HG03280 (cell line): Measurements from ENCODE around the gene TPPP.
A peak's percentile ranks its signal among the peaks of the same experiment; 100 is the strongest.
"Not testable (repeated sequence)": the region's sequence is repeated elsewhere in the genome, so short reads cannot be mapped to it uniquely, and the experiment has no call there.

Source experiments
- ATAC-seq: cut with Tn5 transposase; IDR thresholded peaks from one replicate; pipeline ENCODE4 v1.9.1; 2021; ENCODE audit warnings: mild to moderate bottlenecking, moderate library complexity; ENCODE audit not compliant: unreplicated experiment

TPPP gene

DNA sequence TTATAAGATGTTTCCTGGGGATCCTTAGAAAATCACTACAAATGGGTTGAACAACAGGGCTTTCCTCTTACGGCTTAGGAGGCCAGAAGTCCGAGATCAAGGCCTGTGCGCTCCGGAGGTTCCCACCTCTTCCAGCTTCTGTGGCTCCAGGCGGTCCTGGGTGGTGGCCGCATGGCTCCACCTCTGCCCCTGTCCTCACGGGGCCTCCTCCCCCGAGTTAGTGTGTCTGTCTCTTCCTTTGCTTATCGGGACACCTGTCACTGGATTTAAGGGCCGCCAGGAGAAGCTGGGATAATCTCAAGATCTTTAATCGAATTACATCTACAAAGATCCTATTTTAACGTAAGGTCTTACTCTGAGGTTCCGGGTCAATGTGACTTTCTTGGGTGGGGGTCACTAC is 2.3 kb upstream of the TPPP start:
- not testable (repeated sequence) for ATAC-seq

DNA sequence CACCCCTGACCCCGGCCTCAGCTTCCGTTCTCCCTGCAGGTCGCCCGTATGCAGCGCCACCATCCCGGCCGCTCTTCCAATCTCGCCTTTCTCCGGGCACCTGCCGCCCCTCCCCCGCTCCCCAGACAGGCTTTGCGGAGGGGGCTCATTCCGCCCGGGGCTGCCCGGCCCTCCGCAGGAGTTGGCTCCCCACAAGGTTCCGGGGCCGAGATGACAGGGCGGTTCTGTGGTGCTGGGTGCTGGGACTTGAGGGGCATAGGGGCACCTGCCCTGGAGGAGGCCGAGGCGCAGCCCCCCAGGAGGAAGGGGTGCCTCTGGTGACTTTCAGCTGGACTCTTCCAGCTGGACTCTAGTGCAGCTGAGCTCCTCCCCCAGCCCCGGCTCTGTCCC is 885 bp upstream of the TPPP start:
- not testable (repeated sequence) for ATAC-seq

DNA sequence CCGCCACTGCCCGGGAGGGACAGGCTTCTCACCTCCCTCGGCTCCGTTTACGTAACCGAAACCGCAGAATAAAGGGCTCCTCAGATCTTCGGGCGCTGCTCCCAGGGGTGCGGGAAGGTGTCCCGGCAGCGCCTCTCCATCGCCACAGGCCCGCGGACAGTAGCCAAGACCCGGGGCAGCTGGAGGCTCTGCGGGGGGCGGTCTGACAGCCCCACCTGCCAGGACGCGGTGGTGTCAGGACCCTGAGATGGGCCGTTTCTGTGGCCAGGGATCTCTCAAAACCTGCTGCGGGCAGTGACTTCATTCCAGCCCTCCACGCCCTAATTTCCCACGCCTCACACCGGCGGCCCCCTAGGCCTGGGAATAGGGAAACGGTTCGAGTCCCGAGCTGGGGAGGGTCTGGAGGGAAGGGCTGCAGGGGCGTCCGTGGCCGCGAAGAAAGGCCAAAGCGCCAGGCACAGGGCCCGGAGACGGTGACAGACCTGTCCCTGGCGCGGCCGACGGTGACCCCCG is 567 bp downstream of the TPPP start:
- ATAC-seq, result peak; percentile 15

DNA sequence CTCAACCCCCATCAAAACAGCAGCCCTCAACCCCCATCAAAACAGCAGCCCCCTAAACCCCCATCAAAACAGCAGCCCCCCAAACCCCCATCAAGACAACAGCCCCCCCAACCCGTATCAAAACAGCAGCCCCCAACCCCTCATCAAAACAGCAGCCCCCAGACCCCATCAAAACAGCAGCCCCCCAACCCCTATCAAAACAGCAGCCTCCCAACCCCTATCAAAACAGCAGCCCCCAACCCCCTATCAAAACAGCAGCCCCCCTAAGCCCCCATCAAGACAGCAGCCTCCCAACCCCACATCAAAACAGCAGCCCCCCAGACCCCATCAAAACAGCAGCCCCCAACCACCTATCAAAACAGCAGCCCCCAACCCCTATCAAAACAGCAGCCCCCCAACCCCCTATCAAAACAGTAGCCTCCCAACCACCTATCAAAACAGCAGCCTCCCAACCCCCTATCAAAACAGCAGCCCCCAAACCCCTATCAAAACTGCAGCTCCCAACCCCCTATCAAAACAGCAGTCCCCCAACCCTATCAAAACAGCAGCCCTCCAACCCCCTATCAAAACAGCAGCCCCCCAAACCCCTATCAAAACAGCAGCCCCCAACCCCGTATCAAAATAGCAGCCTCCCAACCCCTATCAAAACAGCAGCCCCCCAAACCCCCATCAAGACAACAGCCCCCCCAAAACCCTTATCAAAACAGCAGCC is 1.2 kb downstream of the TPPP start:
- ATAC-seq, result no peak

DNA sequence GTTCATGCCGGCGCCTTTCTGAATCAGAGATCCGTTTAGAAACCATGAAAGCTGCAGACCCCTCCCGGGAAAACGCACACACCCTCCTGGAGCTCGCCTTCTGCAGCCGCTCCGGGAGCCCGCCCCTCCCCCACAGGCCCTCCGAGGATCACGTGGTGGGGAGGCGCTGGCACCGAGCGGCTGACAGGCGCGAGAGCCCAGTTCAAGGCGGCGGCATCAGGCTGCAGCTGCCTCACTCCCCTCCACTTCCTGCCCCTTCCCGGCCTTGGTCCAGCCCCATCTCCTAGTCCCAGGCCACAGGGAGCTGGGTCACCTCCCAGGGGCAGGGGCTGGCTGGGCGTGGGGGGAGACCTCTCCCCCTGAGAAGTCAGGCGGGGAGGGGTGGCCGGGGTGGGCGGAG is 2.1 kb downstream of the TPPP start:
- ATAC-seq, result not testable (repeated sequence)

DNA sequence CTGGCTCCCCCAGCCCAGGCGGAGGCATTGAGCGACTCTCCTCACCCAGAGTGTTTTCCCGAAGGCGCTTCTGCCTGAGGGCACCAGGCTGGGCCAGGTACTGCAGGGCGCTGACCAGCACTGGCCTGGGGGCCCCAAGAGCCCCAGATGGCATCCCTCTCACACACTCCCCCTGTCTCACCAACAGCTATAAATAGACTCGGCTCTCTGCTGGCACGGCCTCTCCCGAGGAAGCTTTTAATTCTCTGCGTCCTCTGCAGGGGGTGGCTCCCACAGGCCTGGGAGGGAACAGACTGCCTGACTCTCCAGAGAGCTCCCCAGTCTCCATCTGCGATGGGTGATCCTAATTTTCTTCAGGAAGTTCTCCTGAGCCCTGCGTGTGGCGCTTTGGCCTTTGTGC is 2.9 kb downstream of the TPPP start:
- ATAC-seq, result not testable (repeated sequence)

DNA sequence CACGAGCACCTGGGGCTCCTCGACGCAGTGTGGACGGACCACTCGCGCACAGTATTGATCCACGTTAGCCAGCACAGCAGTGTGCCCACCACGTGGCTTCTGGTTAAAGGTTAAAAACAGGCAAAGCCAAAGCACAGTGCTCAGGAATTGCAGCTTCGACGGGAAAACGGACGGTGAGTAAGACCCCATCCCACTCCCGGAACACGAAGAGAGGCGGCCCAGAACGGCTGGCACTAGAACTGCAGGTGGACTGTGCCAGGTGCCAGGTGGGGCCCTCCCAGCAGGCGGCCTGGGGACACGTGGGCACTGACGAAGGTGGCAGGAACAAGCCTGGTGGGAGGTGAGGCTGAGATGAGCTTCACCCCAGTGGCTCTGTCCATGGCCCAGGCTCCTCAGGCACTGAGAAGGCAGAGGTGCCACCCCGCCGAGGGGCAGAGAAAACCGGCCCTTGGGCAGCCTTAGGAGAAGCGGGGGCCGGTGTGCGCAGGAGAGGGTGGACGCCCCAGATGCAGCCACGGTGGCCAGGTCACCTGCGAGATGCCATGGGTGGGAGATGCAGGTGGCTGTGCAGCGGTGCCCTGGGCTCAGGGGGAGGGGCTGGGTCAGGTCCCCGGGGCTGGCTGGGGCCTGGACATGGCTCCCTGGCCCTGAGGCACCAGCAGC is 4.7 kb downstream of the TPPP start:
- ATAC-seq, result not testable (repeated sequence)

DNA sequence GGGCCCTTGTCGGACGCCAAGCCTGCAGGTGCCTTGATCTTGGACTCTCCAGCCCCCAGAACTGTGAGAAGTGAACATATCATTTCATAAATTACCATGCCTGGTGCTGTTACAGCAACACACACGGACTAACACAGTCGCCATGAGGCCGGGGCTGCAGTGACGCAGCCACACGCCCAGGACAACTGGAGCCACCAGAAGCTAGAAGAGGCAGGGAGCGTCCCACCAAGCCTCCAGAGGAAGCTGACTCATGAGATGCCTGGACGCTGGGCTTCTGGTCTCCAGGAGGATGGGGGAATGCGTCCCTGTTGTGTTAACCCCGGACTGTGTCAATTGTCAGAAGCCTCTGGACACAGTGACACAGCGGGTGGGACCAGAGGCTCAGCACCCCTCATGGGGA is 6.2 kb downstream of the TPPP start:
- not testable (repeated sequence) for ATAC-seq

DNA sequence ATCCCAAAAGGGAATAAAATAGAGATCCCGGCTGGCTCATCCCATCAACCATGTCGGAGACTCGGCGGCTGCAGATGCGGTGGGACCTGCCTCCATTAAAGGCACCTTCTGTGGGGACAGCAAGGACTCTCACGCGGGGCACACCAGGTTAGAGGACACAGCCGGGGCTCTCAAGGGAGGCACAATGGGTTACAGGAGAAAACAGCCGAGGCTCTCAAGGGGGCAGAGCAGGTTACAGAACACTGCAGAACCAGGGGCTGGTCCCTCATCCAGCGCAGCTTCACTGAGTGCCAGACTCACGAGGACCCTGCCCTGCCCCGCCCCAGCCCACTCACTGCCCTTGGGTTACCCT is 7.0 kb downstream of the TPPP start:
- not testable (repeated sequence) for ATAC-seq

DNA sequence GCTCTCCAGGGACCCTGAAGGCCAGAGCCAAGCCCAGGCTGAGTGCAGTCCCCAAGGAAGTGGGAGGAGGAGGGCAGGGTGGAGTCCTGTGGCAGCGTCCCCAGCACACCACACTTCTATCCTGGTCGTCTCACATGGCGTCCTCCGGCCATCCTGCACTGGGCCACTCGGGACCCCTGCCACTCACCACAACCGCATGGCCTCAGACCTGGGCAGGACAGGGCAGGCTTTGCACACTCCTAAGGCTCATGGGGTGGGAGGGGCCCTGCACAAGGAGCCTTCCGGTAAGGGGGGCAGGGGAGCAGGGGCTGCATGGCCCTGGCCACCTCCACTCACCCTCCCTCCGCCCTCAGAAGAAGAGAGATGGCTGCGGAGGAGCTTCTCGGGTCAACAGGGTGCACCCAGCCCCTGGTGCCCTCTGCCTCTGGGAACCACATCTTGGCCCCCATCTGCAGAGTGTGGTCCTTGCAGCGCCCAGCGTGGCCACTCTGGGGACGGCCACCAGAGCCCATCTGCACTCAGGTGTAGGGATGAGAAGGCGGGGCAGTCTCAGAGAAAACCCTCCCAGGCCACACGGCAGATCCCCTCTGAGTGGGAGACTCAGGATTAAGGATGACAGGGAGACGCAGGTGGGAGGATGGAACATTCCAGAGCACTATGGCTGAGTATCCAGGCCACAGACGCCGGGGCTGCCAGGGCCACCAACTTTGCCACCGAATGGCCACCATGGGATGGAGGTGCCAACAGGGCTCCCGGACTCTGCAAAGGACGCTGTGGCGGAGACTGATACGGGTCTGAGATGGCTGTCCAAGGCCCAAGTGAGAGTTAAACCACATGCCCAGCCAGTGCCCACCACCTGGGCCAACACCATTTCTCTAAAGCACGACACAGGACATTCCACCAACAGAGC is 7.6 kb downstream of the TPPP start:
- ATAC-seq, result no peak

DNA sequence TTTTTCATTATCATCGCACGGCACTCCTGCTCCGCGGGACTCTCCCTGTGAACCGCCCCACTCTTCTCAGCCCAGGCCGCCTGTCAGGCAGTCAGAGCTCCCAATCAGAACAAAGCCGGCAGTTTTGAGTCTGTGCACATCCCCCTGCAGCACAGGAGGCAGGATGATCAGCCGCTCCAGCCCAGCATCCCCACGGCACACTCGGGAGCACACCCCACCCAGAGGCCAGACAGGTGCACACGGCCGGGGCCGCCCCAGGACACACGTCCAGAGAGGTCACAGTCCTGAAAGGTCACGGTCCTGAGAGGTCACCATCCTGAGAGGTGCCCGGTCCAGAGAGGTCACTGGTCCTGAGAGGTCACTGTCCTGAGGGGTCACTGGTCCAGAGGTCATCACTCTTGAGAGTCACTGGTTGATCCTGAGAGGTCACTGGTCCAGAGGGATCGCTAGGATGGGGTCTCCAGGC is 8.4 kb downstream of the TPPP start:
- no peak for ATAC-seq

DNA sequence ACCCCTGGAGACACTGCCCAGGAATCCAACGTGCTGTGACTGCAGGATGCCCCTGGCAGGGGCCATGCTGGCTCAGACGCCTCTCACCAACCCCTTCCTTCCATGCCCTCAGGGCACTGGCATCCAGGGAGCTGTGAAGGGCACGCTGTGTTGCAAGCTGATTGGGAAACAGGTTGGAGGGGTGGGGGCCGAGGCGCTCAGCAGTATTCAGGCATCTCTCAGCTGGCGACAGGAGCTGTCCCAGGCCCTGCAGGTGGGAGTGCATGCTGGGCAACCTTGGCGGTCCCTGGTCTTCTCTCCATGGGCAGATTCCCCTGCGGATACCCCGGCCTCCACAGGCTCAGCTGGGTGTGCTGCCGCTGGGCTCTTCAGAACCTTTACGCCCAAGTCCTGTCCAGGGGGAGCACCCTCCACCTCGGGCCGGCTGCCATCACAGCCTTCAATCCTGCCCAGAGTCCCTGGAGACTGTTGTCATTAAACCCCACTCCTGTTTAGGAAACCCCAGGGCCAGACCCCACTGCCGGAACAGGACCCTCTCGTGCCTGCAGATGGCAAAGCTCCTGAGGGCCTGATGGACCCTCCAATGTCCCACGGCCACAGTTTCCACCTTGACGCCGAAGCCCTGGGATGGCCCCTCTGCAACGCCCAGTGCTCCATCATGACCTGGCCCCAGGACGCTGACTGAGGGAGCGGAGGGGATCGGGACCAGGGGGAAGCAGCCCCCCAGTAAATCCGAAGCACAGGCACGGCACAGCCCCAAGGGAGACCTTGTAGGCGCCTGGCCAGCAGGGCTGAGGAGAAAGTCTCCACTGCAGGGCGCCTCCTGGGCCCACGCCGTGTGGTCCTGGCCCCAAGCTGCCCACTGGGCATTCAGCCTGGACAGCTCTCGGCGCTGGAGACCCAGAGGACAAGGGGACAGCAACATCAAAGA is 9.3 kb downstream of the TPPP start:
- ATAC-seq, result no peak

DNA sequence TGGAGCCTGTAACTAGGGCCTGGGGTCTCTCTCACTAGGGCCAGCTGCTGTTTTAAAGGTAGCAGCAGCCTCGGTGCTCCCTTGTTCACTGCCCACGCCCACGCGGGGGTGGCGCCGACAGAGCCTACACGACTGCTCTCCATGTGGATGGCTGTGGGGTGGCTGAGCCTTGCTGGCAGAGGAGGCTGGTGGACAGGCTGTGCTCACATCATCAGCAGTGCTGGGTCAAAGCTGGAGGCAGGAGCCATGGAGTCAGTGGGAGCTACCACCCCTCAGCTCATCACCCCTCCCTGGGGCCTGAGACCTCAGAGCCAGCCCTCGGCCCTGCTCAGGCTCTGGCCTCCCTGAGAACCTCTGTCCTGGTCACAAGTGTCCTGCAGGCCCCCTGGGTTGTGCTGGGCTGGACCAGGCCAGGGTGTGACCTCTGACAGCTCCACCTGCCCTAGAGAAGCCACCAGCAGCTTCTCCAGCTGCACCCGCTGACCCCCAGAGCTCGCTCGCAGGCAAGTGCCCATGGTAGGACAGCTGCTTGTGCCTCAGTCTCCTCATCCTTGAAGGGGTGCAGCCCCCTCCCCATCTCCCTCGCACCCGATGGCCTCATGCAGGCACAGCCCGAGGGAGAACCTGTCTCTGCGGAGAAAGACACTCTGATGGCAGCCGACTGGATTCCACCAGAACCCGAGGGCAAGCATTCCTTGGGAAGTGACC is 10.3 kb downstream of the TPPP start:
- not testable (repeated sequence) for ATAC-seq

DNA sequence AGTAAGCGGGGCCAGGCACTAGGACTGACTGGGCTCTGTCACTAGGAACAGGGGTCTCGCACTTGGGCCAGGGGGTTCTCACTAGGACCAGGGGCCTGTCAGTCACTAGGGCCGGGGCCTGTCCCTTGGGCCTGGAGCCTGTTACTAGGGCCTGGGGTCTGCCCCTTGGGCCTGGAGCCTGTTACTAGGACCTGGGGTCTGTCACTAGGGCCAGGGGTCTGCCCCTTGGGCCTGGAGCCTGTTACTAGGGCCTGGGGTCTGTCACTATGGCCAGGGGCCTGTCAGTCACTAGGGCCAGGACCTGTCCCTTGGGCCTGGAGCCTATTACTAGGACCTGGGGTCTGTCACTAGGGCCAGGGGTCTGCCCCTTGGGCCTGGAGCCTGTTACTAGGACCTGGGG is 10.9 kb downstream of the TPPP start:
- not testable (repeated sequence) for ATAC-seq

DNA sequence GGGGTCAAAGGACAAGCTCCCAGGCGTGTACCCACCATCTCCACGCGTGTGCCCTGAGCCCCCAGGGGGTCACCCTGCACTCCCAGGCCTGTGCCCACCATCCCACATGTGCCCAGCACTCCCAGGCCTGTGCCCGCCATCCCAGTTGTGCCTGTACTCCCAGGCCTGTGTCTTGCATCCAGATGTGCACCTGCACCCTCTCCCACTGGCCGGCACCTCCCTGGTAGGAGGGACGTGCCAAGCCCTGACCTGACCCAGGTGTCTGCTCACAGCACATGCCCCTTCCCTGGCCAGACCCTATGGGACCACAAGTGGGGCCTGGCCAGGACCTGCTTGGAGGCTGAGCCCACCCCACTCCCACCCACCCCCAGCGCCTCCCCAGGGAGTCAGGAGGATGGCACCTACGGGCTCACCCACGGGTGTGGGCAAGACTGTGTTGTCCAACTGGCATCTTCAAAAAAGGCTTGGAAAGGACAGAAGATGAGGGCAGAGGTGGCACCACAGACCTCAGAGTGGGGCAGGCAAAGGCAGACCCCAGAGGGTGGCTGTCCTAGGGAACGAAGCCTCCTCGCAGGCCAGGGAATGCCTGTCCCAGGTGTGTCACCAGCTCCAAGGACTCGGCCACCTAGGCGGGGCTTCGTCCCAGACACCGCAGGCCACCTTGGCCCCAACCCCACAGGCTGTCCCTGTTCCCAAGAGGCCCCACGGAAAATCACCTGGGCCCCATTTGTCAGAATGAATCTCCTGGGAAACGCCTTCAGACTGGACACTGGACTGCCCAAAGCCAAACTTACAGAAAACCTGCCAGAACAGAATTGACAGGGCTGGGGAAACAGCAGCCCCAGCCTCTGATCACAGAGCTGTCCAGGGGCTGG is 11.6 kb downstream of the TPPP start:
- not testable (repeated sequence) for ATAC-seq

DNA sequence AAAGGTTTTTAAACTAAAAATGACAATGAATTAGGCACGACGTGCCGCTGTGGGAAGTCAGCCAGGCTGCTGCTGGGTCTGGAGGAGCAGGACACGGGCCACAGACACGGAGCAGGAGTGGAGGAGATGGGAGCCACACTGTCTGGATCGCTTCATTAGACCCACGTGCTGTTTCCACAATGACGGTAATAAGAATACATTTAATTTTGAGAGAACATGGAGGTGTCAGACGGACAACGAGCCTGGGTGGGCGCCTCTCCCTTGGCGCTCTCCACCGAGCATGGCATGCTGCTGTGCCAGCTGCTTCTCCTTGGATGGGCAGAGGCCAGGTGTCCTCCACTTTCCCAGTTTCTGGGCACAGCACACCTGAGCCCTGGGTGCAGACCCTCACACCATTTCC is 12.3 kb downstream of the TPPP start:
- not testable (repeated sequence) for ATAC-seq

DNA sequence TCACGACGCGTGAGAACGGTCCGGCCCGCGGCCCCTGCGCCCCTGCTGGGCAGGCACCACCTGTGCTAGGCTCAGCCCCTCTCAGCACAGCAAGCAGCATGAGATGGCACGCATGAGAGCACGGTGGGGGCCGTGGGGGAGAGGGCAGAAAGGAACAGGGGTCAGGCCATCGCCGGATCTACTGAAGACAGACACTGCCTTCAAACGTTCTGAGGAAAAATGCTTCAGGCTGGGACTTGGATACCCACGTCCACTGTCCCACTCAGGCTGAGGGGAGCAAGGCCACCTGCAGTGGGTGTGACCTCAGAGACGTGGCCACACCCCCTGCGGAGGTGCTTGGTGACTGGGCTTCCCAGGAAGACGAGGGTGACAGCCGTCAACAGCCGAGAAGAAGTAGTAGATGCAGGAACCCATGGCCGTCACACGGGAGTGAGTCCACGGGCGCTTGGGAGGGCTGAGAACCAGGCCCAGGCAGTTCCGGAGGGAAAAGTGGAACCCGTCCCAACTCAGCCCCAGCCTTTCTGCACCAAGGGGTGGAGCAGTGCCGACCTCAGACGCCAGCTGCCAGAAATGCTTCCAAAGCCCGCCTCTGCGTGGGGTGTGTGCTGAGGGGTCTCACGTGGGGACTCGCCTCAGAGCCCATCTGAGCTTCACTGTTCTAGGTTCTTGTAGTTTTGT is 12.9 kb downstream of the TPPP start:
- not testable (repeated sequence) for ATAC-seq
